ENCODE data around the gene TTC39A.

GRCh38 chr1:51344276-51344601 is 13.9 kb upstream of the TTC39A start:
- TF ChIP-seq CTCF (IDR thresholded peaks at IDR 0.05) (no peak), POLR2A (IDR thresholded peaks at IDR 0.05) (no peak)
